ENCODE measurements around the gene NCAM2.

NCAM2 gene

DNA sequence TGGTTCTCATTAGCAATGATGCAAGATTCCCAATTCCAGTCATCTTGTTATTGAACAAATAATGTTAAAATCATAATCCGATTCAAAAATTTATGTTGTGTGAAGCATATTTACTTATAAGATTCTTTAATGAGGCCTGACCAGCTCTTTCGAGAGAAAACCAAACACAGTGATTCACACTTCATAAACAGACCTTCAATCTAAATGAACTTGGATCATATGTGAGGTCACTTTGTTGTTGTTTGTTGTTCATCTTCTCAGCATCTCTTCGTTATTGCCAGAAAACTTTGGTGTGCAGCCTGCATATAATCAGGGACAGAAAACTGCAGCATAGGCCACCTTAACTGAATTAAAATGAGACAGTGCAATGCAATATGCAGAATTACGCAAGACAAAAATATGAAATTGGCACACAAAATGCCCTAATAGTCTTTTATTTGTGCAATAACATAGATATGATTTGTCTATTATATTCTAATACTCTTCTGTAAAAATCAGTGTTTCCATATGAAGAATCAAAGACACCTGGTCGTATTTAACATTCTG lies 30.1 kb downstream of the NCAM2 start:
- DNase-seq (ENCODE audit: low read depth) = peak; percentile 72

DNA sequence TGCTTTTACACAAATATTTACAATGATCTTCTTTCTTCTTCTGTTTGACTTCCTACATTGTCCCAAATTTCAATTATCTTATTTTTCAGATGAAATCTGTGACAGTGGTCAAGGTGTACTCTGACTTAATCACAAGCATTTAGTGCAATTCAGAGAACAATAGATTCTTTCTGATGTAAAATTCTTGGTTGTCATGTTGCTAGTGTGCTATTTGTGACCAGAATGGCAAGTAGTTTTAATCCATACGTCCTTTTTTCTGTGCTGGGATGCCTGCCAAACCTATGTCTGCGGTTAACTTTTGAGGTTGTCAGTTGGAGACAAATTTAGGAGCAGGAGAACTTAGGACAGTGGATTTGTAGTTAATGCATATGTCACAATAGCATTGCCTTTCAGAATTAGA lies 31.0 kb downstream of the NCAM2 start:
- no peak for DNase-seq (ENCODE audit: low read depth)

DNA sequence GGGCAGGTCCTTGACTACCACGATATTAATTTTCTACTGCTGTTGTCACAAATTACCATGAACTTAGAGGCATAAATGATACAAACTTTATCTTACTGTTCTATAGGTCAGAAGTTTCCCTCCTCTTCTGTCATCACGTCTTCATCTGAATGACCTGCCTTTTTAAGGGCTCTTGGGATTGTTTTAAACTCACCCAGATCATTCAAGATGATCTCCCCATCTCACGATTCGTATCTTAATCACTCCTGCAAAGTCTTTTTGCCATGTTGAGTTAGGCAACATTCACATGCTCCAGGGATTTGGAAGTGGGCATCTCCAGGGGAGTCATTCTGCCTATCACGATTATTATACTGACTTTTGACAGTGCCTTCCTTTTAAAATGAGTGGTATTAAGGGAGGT lies 32.1 kb downstream of the NCAM2 start:
- DNase-seq (ENCODE audit: low read depth) = no peak

DNA sequence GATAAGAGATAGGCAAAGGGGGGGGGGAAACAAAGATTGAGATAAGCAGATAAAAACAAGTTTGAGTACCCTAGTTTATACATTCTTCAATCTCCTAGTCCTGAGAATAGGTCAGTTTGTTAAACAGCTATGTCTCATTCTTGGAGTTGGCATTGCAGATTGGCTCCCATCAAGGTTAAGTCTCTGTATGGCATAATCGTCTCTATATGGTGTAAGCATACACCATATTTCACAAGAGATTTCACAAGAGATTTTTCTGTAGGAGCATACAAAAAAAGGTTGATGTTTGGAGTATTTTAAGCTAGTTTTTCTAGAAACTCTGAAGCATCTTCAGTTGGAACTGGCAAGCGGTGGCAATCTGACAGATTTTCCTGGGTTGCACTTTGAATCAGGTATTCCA lies 35.8 kb downstream of the NCAM2 start:
- peak; percentile 57 for DNase-seq (ENCODE audit: low read depth)

DNA sequence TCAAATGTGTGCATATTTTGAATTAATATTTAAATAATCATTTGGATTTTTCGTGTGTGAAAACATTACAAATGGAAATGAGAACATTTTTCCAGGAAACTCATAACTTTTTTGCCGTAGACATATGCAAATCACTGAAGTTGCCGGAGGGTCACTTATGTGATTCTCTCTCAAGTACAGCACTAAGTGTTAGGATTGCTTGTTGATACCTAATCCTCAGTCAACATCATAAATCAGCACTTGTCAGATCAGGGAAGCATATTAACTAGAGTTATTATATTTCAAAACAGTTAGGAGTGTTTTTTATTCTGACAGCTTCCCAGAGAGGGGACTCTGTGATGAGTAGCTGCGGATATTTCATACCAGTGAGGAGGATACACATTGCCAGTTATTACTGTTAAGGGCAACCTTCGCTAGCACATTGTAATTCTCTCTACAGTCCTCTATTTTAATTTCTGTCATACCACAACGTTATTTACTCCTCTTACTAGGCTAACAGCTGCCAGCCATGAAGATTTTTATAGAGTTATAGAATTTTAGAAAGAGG lies 41.5 kb downstream of the NCAM2 start:
- no peak for DNase-seq (ENCODE audit: low read depth)

DNA sequence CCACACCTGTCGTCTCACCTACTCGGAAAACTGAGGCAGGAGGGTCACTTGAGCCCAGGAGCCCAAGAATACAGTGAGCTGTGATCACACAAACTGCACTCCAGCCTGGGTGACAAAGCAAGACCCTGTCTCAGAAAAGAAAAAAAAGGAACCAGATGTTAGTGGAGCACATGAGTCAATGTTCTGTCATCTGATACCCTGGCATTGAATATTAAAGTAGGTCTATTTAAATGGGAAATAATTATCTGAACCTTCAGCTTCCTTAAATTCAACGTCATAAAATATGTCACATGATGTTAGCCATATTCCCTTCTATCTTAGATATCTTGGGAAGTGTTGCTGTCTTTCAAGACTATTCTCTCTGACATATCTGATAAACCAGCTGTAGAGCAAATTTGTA lies 47.3 kb downstream of the NCAM2 start:
- DNase-seq (ENCODE audit: low read depth) = peak; percentile 36

DNA sequence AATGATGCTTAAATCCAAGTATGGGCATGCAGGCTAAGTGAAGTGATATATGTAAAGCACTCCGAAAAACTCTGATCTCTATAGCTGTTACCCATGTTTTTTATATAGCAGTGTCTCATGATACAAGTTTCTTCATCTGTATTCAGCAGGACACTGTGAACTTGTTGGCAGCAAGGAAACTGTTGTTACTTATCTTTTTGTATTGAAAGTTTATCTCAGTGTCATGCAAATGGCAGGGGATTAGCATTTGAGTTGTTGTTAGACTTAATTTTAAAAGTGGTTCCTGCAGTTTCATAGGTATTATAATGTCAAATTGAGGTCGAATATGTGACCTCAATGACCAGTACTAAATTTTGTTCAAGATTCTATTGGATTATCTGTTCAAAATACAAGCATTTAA lies 47.9 kb downstream of the NCAM2 start:
- DNase-seq (ENCODE audit: low read depth) = no peak

DNA sequence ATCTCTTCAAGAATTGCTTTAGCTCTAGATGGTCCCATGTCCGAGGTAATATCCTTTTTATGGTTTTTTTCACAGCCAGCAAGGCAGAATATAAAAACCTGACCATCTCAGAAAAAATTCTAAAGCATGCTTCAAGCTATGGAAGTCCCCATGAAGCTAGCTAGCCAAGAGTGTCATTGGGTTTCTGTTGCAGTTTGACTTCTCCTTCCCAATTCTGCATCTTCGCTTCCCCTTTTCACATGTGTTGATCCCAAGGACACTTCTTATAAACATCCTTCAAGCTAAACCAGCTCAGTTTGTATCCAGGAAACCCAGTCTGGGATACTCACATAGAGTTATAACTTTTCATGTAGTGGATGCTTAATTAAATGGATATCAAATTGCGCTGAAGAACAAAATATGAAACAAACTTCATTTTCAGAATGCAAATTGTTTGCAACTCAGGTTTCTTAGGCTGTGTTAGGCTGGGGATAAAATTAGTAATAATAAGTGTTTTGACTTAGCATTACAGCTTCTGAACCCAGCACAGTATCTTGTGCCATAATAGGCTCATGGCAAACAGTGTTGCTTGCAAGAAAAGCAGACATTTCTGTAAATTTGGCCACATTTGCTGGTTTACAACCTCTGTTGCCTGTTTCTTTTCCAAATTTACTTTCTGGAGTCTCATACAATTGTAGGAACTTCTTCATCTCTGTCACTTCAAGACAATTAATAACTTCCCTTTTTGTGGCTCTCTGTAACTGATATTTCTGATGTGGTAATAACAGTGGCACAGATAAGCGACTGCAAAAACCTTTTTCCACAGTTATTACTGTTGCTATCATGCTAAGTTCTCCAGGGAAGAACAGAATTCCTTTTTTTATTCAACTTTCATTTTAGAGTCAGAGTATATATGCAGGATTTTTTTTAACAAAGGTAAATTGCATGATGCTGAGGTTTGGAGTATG lies 53.2 kb downstream of the NCAM2 start:
- DNase-seq (ENCODE audit: low read depth) = no peak

DNA sequence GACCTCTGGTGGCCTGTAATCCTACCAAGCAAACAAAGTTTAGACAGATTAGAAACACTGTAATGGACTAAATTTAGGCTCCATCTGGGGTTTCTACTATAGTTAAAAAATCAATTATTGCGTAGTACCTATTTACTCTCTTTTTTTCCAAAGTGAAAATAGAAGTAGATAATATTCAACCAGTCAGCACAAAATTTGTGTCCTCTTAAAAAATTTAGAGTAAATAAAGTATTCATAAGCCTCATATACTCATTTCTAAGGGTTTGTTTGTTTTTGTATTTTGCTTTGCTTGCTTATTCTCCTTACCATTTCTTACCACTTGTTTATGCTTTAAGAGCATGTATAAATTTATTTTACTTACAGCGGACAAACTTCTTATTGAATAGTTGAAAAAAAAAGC lies 54.5 kb downstream of the NCAM2 start:
- DNase-seq (ENCODE audit: low read depth) = no peak

DNA sequence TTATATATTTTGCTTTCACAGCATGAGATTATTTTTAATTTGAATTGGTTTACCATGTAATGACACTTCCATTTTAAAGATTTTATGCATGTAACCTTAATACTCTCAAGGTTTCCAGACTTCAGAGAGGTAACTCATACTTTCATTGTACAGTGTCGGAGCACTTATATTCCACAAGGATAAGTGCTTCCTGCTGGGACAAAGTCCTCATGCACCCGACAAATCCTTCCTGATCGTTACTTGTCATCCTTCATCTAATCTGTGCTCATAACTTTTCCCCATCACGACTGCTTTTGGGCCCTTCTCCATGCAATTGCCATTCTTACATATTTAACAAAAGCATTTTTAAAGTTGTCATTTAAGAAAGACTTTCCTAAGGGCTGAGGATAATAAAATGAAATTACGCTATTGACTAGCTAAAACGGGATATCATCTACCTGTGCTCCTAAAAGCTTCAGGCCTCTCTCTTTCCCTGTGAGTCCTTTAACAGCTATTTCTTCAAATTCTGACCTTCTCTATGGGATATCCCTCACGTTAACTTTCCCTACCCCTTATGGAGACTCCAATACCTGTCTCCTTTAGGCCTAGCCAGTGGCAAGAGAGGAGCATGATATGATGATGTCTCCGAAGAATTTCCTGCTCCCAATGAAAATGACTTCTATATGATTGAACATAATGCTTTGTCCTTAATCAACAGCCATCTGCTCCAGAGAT lies 59.3 kb downstream of the NCAM2 start:
- DNase-seq (ENCODE audit: low read depth) = no peak

DNA sequence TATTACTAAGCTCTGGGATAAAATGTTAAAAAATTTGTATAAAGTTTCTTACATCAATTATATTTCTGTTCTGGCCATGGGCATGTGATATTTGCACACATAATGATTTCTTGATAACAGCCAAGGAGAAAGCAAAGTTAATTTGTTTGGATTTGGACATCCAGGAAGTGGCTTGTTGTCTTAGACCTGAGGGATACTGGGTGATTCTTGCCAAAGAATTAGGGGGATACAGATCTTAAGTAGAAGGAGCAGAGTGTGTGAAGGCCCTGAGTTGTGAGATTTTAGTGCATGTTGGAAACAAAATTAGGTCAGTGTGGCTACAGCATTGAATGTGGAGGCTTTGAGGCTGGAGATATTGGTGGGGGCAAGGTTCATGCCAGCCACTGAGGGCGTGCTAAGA lies 65.6 kb downstream of the NCAM2 start:
- DNase-seq (ENCODE audit: low read depth) = no peak

DNA sequence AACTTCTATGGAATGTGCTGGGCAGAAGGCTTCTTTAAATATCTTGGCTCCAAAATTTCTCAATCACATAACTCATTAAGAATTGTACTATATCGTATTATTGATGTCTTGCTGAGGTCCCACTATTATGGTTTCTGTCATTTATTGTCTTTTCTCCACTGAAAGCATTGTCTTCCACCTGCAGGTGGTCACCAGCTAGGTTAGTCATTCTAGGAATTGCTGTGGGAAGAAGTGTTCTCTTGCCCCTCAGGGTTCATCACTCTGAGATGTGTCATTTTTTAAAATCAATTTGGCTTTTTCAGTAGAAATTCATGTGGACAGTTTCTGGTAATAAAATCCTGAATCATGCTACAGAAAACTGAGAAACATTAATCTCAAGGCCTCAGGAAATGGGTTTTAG lies 66.1 kb downstream of the NCAM2 start:
- DNase-seq (ENCODE audit: low read depth) = no peak

DNA sequence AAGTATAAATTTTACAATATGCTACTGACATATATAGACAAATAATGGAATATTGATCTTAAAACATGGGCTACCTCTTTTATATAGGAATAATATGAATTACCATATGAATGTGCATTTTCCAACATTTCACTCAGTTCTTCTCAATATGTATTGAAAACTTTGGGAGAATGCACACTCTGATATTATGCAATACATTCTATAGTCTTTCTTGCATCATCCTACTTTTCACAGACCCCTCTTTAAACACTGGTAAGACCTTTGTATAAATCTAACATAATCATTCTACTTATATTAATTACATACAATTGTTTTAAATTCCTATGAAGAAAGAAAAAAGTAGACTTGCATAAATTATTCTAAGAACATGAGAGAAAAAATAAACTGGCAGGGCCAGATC lies 69.2 kb downstream of the NCAM2 start:
- no peak for DNase-seq (ENCODE audit: low read depth)

DNA sequence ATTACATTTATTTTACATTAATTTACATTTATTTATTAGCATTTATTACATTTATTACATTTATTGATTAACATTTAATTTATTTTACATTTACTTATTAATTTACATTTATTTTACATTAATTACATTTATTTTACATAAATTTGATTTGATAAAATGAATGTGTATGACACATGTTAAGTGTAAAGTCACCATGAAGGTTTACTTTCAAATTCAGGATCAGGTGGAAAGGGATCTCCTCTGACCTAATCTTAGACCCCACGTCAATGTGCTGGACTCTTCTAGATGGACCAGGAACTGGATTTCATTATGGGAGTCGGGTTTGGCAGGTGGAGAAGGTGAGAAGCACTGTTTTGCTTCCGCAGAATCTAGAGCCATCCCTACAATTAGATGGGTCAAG lies 76.1 kb downstream of the NCAM2 start:
- no peak for DNase-seq (ENCODE audit: low read depth)

DNA sequence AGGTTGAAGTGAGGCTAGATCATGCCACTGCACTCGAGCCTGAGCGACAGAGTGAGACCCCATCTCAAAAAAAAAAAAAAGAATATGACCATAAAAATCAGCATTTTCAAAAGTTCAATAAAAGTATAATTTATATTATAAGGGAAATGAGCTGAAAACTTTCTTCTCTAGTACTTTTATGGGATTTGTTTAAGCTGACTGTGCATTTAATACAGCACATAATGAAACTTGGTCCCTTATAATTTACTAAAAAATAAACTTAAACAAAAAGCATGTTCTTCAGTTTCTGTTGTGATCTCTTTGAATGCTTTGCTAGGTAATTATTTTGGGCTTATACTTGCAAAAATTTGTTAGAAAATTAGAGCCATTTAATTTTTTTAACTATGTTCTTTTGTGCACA lies 77.8 kb downstream of the NCAM2 start:
- DNase-seq (ENCODE audit: low read depth) = no peak

DNA sequence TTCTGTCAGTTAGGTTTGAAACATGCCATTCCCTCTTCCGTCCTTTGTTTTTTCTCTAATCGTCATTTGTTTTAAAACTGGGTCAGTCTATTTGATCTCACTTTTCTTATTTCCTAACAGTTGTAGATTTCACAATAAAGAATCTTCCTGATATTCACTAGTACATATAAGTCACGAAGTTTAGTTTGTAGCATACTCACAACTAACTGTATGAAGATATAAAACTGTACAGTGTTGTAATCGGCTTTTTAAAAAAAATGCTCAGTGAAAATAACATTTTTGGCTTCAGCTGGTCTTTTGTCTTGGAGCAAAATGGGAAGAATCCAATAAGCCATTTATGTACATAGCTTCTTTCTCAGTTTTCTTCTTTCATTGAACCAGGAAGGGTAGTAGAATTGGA lies 78.3 kb downstream of the NCAM2 start:
- DNase-seq (ENCODE audit: low read depth) = peak; percentile 36

DNA sequence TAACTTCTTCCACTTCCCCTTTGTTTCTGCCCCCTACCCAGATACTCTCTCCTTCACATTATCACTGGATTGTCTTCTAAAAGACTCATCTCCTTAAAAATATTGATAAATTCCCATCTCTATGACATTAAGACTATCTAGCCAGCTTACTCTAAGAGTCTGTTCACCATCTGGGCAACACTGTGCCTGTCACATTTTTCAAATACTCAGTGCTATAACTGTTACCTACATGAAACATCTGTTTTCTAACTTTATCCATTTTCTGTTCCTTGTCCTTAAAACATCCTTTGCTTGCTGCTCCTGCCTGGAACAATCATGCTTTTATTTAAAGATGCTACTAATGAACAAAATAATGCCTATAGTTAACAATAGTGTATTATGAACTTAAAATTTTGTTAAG lies 81.4 kb downstream of the NCAM2 start:
- DNase-seq (ENCODE audit: low read depth) = no peak

DNA sequence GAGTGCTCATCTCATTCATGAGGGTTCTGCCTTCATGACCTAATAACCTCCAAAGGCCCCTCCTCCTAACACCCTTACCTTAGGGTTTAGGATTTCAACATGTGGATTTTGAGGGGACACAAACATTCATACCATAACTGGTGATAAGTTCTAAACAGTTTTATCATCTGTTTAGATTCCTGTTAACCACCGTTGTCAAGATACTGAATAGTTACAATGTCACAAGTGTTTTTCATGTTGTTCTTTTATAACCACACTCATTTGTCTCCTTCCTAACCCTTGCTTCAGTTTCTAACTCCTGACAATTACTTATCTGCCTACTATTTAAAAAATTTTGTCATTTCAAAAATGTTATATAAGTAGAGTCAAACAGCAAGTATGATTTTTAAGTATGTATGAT lies 86.0 kb downstream of the NCAM2 start:
- no peak for DNase-seq (ENCODE audit: low read depth)

DNA sequence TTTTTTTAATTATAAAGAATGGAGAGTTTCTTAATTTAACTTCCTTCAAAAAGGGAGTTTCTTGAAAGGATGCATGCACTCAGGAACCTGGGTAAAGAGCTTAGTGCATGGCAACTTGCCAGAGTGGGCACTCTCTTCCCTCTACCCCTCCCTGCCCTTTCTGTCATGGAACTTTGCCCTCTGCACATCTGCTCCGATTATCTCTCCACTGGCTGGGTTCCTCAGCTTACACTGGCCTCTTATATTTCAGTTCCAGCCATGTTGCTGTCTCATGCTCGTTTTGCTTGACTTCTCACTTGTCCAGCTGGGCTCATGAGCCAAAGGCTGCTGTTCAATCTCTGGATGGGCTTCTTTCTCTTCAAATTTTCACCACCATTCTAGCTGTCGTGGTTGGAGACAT lies 87.0 kb downstream of the NCAM2 start:
- DNase-seq (ENCODE audit: low read depth) = no peak

DNA sequence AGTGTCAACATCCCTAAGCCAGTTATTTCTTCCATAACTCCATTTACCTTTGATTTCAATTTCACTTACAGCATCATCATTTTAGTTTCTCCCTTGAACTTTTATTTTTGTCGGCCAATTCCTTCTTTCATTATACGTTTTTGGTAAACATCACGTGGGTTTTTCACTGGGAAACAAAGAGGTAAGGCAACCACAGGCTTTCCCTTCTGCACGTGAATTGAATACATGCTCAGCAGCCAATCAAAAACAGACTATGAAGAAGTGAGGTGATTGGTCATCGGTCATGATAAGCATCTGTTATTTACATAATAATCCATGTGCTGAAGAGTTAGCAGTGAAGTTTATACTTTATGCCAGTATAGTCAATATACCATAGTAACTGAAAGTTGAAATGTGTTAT lies 98.7 kb downstream of the NCAM2 start:
- DNase-seq (ENCODE audit: low read depth) = no peak

DNA sequence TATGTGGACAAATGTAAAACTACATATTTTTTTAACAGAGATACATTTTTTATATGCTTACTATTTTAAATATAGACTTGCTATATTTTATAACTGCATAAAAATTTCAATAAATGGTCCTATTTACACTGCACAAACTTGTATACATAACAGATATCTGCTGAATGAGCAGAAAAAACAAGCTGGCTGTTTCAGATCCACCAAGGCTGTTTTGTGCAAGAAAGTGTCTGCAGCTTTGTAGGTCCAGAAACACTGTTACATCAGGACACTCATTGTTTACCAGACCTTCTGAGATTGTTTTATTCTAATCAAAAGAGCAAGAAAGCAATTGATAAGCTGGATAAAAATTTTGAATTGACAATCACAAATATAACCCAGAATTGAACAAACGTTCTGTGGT lies 99.3 kb downstream of the NCAM2 start:
- DNase-seq (ENCODE audit: low read depth) = no peak

DNA sequence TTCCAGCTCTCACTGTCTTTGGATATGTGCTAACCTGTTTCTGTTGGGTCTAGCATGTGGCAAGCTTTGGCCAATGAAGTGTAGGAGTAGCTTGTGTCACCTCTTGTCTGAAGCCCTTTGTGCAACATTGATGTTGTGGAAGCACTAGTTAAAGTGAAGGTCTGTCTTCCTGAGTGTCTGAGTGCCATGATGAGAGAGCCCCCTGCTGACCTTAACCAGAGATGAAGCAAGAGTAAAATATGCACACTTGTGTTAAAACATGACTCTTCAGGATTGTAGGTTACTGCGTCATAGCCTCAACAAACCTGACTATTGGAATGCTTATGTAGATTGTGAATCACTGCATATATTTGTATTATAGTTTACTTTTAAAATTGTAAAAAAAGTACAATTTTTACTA lies 103.7 kb downstream of the NCAM2 start:
- peak; percentile 55 for DNase-seq (ENCODE audit: low read depth)

DNA sequence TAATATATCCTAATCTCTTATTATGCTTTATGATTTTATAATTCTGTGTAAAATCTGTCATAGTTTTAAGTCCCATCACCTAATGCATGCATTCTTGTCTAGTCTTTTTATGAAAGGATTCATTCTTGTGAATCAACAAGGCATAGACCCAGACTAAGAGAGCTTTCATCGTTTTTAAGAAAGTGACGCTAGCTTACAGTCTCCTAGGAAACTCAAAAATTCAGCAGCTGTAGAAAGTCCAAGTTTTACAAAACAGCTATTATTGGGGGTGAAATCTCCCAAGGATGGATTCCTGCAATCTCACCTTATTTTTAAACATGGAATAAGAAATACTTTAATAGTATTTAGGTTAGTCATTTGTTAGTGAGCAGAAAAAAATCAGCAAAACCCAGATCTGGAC lies 104.7 kb downstream of the NCAM2 start:
- DNase-seq (ENCODE audit: low read depth) = no peak
